H1 (cell line): ENCODE measurements around the gene CCNY.

Experiments
- CTCF ChIP-seq, 3 experiments: IDR thresholded peaks; 1 replicate in 2 of 3; 2 replicates in 1 of 3; pipeline versions ENCODE4 v1.5.1 to v1.6.1; 2011; ENCODE audit warnings: low read length in 3 of 3, mild to moderate bottlenecking in 3 of 3, inconsistent platforms in 2 of 3, low read depth in 1 of 3, moderate library complexity in 1 of 3; ENCODE audit not compliant: insufficient read depth in 1 of 3; ENCODE audit errors: control extremely low read depth in 1 of 3
- EP300 ChIP-seq, 2 experiments: IDR thresholded peaks; 1 replicate in 1 of 2; 2 replicates in 1 of 2; pipeline ENCODE4 v1.6.1; 2011 to 2012; ENCODE audit warnings: low read depth in 2 of 2, low read length in 2 of 2, mild to moderate bottlenecking in 2 of 2, borderline replicate concordance in 1 of 2, inconsistent platforms in 1 of 2, moderate library complexity in 1 of 2
- RFX5 ChIP-seq: IDR thresholded peaks from 2 replicates; pipeline ENCODE4 v1.6.1; 2011; ENCODE audit warnings: low read depth, low read length, improper control_type of control experiment, borderline replicate concordance

- no peak for TF ChIP-seq CTCF (IDR thresholded peaks at IDR 0.05; ENCODE audit: control extremely low read depth in 1 of 3, insufficient read depth in 1 of 3, low read depth in 1 of 3, low read length in 3 of 3)
- no peak for TF ChIP-seq RFX5
- TF ChIP-seq EP300 (IDR thresholded peaks at IDR 0.05; ENCODE audit: borderline replicate concordance in 1 of 2, low read depth in 2 of 2, low read length in 2 of 2), result no peak
These were observed 6.0 kb downstream of the CCNY start for GRCh38 chr10:35342183-35342753.
